GM21423 (cell line): ENCODE data around the gene POLD3.

ENCODE experiments used
- ATAC-seq: cut with Tn5 transposase; IDR thresholded peaks from one replicate; pipeline ENCODE4 v1.9.1; 2021; ENCODE audit warnings: mild to moderate bottlenecking, moderate library complexity; ENCODE audit not compliant: unreplicated experiment

The POLD3 gene

DNA sequence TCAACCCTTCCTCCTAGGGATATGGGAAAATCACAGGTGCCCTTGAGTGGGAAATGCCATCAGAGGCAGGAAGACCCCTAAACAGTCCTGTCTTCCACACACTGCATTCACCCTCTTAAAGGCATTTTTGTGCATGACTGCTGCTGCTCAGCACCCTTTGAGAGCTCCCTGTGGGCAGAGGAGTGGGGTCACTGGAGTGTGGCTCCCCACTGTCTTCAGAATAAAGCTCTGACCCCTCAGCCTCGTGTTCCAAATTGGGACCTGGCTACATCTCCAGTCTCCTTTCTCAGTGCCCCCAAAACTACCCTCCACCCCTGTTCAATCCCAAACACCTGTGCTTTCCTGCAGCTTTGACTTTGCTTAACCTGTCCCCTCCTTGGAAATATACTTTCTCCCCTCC, 92.3 kb downstream of the POLD3 start:
- no peak for ATAC-seq

DNA sequence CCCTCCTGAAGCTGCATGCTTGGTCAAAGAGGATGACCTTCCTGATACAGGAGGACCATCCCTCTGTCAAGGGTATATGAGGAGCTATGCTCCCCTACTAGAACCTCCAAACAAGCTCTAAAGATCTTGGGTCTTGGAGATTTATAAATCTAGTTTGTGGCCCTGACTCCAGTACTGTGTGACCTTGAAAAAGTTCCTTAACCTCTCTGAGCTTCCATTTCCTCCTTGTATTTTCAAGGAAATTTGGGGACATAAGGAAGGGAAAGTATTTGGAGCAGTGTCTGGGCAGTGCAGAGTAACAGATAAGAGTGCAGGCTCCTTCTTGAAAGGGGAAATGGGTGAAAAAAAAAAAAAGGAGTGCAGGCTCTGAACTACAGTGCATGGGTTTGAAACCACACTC, 93.0 kb downstream of the POLD3 start:
- ATAC-seq = no peak

DNA sequence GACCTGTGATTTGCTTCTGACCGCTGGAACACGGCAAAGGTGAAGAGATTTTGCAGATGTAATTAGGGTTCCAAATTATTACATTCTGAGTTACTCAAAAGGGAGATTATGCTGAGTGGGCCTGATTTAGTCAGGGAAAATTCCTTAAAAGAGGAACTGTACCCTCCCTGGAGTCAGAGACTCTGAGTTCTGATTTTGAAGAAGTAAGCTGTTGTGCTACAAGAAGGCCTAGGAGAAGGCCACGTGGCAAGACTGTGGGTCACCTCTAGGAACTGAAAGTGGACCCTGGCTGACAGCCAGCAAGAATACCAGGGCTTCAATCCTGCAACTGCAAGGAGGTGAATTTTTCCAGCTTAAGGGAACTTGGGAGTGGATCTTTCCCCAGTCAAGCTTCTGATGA, 93.5 kb downstream of the POLD3 start:
- no peak for ATAC-seq

DNA sequence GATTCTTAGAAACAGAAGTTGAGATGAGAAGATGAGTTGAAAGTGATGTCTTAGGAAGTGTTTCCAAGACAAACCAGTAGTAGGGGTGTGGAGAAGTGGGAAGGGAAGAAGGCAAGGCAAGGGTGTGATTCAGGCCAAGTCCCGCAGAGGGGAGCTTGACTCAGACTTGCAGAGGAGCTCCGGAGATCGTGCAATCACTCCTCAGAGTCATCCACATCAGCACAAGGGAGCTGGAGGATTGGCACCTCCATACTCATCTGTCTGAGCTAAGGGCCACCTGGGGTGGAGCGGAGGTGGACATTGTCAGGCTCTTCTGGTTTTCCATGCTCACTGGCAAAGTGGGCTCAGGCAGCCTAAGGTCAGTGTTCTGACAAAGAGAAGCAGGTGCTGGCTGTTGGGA, 94.4 kb downstream of the POLD3 start:
- ATAC-seq = no peak

DNA sequence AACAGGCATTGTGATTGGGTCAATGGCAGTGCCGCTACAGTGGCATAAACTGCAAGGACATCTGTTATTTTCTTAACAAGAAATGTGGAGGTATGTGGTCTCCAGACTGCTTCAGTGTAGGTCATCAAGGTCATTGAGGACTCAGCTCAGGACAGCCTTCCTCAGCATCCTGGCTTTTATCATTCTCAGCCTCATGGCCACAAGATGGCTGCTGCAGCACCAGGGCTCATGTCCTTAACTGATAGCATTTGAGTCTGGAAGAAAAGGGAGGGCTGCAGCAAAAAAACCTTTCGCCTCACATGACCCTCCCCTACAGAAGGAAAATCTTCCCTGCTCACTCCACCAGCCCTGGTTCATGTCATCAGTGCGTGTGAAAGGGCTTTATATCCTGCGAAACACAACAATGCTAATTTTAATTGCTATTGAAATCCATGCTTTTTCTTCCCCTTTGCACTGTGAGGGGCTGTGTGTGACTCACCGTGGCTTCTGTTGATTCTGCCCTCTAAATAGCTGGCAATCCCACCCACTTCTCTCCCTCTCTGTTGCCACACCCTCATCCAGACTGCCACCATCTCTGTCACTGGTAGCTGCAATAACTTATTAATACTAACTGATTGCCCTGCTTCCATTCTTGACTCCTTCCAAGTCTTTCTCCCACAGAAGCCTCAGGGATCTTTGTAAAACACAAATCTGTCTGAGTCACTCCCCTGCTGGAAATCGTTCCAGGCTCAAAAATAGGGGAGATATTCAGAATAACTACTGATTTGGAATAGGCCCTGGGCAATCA, 95.0 kb downstream of the POLD3 start:
- ATAC-seq = no peak

DNA sequence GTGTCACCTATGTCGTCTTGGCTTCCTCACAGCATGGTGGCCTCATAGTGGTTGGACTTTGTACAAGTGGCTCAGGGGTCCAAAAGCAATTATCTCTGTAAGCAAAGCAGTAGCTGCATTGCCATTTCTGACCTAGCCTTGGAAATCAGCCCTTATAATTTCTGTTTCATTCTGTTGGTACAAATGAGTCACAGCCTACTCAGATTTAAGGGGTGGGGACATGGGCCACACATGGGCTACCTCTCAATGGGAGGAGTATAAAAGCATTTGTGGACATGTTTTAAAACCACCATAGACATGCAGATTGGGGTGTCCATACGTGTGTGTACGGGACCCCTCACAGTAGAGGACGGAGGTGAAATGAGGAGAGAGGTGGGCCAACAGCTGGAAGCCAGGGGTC, 97.3 kb downstream of the POLD3 start:
- no peak for ATAC-seq

DNA sequence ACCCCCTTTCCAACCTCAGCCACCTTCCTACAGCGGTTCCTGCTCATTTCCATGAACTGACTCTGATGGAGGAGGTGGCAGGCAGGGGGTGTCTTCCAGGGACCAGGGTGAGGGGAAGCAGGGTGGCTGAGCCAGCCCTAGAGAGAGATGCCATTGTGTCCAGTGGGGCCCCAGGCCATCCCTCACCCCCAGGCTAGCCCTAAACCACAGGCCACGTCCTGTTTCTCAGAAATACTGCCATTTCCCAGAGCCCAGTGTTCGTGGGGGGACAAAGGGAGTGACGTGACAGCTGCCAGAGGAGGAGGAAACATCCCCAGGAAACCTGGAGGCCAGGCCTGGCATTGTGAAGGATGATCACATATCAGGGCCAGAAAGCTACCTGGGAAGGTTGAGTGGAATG, 99.4 kb downstream of the POLD3 start:
- no peak for ATAC-seq
